AG09319 (cell line): ENCODE results near the gene OTULIN.

Experiments
- DNase-seq: peaks from one replicate; pipeline ENCODE4 v3.0.0-alpha.2; 2010; ENCODE audit warnings: low read depth; ENCODE audit errors: extremely low read depth
- TF ChIP-seq, protein P1 (sequence below): IDR thresholded peaks from 2 replicates; pipeline ENCODE4 v1.5.1; 2011; ENCODE audit warnings: low read depth, mild to moderate bottlenecking, inconsistent platforms, low read length, moderate library complexity

OTULIN gene

DNA sequence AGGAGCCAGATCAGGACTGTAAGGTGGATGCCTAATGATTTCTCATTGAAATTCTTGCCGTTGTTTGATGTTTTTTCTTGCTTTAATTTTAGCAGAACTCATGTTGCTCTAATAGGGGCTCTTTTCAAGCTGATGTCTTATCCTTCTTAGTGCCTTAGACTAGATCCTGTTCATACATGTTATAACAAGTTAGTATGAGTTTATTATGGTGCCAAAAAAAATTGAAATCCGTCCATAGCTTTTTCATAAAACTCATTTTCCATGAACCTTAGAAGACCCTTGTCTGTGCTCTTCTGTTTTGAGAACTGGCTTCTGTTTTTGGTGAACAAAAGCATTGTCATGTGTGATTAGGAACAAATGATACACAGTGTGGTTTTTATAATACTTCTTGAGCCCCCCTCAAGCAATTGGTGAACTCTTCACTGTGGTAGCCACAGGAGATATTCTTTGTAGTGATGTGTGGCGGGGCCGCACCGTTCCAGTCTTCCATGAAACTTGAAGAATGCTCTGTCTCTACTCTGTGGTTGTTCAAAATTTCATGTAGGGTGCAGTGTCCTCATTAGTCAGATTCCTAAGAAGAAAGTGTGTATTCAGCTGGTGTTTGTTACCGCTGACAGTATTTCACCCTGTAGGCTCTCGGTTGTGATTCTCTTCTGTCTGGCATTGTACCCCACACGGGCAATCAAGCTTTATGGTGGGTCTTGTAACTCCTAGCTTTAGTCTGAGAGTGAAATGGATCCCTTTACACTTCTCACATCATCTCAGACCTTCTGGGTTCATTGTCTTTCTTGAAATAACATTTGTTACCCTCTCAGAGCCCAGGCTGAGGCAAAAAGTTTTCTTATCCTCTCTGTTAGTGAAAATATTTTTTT lies 10.7 kb downstream of the OTULIN start:
- TF ChIP-seq, protein P1, sequence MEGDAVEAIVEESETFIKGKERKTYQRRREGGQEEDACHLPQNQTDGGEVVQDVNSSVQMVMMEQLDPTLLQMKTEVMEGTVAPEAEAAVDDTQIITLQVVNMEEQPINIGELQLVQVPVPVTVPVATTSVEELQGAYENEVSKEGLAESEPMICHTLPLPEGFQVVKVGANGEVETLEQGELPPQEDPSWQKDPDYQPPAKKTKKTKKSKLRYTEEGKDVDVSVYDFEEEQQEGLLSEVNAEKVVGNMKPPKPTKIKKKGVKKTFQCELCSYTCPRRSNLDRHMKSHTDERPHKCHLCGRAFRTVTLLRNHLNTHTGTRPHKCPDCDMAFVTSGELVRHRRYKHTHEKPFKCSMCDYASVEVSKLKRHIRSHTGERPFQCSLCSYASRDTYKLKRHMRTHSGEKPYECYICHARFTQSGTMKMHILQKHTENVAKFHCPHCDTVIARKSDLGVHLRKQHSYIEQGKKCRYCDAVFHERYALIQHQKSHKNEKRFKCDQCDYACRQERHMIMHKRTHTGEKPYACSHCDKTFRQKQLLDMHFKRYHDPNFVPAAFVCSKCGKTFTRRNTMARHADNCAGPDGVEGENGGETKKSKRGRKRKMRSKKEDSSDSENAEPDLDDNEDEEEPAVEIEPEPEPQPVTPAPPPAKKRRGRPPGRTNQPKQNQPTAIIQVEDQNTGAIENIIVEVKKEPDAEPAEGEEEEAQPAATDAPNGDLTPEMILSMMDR, result no peak
- DNase-seq, result no peak

DNA sequence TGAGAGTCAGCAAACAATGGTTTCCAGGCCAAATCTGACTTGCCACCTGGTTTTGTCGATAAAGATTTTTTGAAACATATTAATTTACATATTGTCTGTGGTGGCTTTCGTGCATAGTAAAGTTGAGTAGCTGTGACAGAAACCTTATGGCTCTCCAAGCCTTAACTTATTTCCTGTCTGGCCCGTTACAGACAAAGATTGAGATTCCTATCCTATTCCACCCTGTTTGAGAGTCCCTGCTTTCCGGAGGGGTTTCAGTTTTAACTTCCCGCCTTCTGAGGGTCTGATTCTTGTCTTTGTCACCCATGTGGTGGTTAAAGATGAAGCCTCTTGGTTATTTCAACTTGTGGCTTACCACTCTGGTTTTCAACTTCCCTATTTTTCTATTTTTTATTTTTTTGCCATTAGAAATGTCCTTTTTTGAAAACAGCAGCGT lies 11.4 kb downstream of the OTULIN start:
- DNase-seq, result no peak
- TF ChIP-seq, protein P1, result no peak

DNA sequence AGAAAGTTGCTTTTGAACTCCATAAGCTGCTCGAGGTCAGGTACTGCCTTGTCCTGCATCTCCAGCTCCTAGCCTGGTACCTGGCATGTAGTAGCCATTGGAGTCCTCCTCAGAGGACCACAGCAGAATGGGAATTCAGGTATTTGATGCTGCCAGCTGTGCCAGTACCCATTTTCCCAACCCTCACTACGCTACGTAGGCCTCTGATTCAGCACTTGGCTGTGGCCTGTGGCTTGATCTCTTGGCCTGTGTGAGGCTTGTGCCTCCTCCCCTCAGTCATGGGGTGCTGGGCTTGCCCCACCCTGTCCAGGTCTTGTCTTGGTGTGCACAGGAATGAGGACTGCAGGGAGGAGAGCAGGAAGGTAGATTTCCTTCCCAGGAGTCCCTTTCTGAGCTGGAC lies 11.8 kb downstream of the OTULIN start:
- TF ChIP-seq, protein P1, result no peak
- no peak for DNase-seq

DNA sequence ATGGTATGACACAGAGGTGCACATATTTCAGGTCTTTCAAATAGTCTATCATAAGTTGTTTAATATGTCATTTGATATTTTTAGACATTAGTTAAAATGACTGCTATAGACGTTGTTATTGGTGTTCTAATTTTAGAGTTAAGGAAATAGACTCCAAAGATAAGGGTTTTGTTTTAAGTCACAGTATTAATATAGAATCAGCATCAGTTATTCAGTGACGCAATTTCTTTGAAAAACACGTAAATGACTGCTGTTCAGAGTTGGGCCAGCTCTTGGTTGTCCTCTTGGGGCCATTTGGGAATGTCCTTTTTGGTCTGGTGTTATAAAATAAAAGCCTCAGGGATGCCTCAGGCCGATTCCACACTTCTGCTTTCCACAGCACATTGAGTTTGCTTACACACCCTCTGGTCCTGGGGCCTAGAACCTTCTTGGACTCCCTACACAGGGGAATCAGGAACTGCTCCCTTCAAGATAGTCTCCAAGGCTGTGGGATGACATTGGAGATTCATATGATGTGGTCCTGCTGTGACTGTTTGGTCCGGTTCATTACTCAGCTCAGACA lies 14.3 kb downstream of the OTULIN start:
- TF ChIP-seq, protein P1, result no peak
- no peak for DNase-seq

DNA sequence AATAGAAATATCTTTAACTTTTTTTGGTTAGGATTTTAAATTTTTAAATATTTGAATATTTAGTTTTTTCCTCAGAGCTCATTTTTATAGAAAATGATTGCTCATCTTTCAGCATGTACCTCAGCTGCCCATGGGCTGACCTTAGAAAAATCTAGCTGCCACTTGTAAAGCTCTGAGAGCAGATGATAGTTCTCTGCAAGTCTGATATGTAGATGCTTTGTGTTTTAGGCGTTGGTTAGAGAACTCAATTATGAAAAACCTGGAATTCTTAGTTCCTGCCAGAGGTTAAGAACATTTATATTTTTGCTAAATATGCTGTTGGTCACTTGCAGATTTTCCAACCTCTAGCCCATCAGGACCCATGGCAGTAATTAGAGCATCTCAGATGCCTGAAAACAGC lies 15.1 kb downstream of the OTULIN start:
- DNase-seq, result no peak
- TF ChIP-seq, protein P1, result no peak

DNA sequence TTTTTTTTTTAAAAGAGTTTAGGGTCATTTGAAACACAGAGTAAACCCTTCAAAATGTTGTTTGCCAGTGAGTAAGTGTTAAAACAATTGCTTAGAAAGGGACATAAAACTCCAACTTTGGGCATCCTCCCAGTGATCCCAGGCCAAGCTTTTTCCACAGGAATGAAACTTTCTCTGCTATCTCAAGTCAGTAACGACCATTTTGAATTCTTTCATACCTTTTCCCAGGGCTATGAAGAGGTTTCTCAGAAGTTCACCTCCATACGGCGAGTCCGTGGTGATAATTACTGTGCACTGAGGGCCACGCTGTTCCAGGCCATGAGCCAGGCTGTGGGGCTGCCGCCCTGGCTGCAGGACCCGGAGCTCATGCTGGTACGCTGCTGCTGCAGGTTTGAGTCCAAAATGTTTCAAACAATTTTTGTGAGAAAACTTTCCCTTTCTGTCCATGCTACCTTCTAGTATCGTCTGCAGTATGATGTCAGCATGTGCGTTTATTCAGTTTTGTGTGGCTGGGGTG lies 16.8 kb downstream of the OTULIN start:
- DNase-seq, result no peak
- TF ChIP-seq, protein P1, result no peak

DNA sequence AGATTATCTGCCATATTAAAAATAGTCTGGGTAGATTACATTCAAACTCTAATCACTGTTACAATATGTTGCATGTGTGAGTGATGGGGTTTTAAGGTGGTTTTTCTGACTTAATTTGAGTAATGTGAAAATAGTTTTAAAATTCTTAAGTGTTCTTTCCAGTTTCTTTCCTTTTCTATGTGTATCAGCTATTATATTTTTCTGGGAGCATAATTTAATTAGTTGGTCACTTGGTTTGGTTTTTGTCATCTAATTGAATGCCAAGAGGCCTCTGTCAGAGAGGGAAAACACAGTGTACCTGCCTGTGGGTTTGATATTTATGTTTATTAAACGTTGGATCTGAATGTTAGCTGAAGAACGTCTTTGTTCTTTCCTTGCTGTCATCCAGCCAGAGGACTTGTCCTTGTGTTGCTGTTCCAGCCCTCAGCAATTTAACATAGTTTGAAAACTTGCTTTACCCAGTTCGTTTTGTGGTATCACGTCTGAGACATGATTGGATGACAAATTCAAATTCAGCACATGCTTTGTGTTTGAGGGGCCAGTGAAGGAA lies 19.5 kb downstream of the OTULIN start:
- no peak for DNase-seq
- TF ChIP-seq, protein P1, result no peak
